Right lobe of liver (tissue), 4 donors: ENCODE data around the gene TAS2R19.

Experiments used
- POLR2A ChIP-seq: fragments of 450-650 bp; IDR thresholded peaks from one replicate; pipeline ENCODE4 v1.6.1; 2017; ENCODE audit warnings: antibody characterized with exemption, mild to moderate bottlenecking
- TF ChIP-seq, protein P1 (sequence below), 4 donors: fragments of 200-600 bp in 3 of 4; fragments of 450-650 bp in 1 of 4; IDR thresholded peaks; one replicate each; pipeline versions ENCODE4 v1.5.1 to v1.8.0; 2016 to 2022; ENCODE audit warnings: antibody characterized with exemption in 4 of 4, mild to moderate bottlenecking in 2 of 4
- donor health status: DM: no; HTN: no; CAD: no.
- donor health status: DM: no; HTN: no; CAD: no.
- donor health status: DM: no; HTN: yes; CAD: no.

DNA sequence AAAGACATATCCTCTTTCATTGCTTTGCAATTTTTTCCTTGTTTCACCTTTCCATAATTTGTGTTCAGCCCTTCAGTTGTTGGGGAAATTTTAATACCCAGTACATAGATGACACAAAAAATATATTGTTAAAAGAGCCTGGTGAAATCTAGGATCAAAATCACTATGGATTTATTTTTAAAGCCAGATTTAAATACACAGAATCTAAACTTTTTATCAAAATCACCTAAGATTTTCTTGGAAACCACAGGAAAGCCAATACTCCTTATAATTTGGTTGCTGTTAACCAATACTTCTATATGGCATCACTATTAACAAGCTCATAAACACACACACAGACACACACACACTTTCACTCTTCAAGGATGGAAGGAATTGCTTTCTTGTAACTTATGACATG is 24.2 kb downstream of the TAS2R19 start, which contains the start of gene TAS2R20:
- TF ChIP-seq, protein P1, sequence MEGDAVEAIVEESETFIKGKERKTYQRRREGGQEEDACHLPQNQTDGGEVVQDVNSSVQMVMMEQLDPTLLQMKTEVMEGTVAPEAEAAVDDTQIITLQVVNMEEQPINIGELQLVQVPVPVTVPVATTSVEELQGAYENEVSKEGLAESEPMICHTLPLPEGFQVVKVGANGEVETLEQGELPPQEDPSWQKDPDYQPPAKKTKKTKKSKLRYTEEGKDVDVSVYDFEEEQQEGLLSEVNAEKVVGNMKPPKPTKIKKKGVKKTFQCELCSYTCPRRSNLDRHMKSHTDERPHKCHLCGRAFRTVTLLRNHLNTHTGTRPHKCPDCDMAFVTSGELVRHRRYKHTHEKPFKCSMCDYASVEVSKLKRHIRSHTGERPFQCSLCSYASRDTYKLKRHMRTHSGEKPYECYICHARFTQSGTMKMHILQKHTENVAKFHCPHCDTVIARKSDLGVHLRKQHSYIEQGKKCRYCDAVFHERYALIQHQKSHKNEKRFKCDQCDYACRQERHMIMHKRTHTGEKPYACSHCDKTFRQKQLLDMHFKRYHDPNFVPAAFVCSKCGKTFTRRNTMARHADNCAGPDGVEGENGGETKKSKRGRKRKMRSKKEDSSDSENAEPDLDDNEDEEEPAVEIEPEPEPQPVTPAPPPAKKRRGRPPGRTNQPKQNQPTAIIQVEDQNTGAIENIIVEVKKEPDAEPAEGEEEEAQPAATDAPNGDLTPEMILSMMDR (IDR thresholded peaks at IDR 0.05), result no peak
- TF ChIP-seq POLR2A, result no peak
